ENCODE data around the gene STK39.

- TF ChIP-seq CTCF (optimal IDR thresholded peaks at IDR 0.05 in 1 of 3, IDR thresholded peaks at IDR 0.05 in 1 of 3, conservative IDR thresholded peaks at IDR 0.05 in 1 of 3; ENCODE audit: extremely low read depth in 1 of 3, insufficient read depth in 2 of 3, low read length in 3 of 3) (no peak), EZH2 (IDR thresholded peaks at IDR 0.05; ENCODE audit: low read length) (no peak)
Observed at GRCh38 chr2:168157070-168157469, 90.3 kb downstream of the STK39 start.
